NOMO-1 treated with DMSO at 0.1 percent for 48 hours (cell line): Measurements from ENCODE around the gene SMC2.

Experiments
- DNase-seq: peaks from one replicate; lab custom pipeline; 2025; ENCODE audit not compliant: unreplicated experiment; lab: John Stamatoyannopoulos, UW

Gene SMC2

GRCh38 chr9:104104360-104104759 is 10.3 kb downstream of the SMC2 start:
- DNase-seq: no peak

GRCh38 chr9:104107799-104108198 is 13.7 kb downstream of the SMC2 start:
- no peak for DNase-seq

GRCh38 chr9:104108315-104108714 is 14.2 kb downstream of the SMC2 start:
- no peak for DNase-seq

- no peak for DNase-seq
These were observed 16.4 kb downstream of the SMC2 start for GRCh38 chr9:104110509-104110908.

- no peak for DNase-seq
These were observed 24.8 kb downstream of the SMC2 start for GRCh38 chr9:104118916-104119315.

- no peak for DNase-seq
These were observed 26.9 kb downstream of the SMC2 start for GRCh38 chr9:104121022-104121421.

GRCh38 chr9:104138243-104138868 is 44.2 kb downstream of the SMC2 start:
- no peak for DNase-seq

GRCh38 chr9:104142799-104143549 is 48.9 kb downstream of the SMC2 start:
- DNase-seq: no peak

- DNase-seq: no peak
These were observed 49.4 kb downstream of the SMC2 start for GRCh38 chr9:104143550-104143910.

GRCh38 chr9:104144336-104144735 is 50.2 kb downstream of the SMC2 start:
- no peak for DNase-seq

- no peak for DNase-seq
These were observed 79.0 kb downstream of the SMC2 start for GRCh38 chr9:104173067-104173466.

GRCh38 chr9:104177003-104177611 is 83.0 kb downstream of the SMC2 start:
- DNase-seq: no peak

- no peak for DNase-seq
These were observed 83.6 kb downstream of the SMC2 start for GRCh38 chr9:104177676-104178075.
